HG03108 (cell line): ENCODE measurements around the gene POMT2.

Experiments used
- ATAC-seq: cut with Tn5 transposase; IDR thresholded peaks from one replicate; pipeline ENCODE4 v1.9.1; 2021; ENCODE audit warnings: moderate library complexity; ENCODE audit not compliant: unreplicated experiment

The POMT2 gene

GRCh38 chr14:77242752-77243151 is 77.9 kb downstream of the POMT2 start:
- ATAC-seq = no peak

GRCh38 chr14:77241955-77242354 is 78.7 kb downstream of the POMT2 start:
- ATAC-seq = no peak

- no peak for ATAC-seq
These were observed 80.3 kb downstream of the POMT2 start for GRCh38 chr14:77240336-77240915.

- ATAC-seq = no peak
These were observed 81.3 kb downstream of the POMT2 start for GRCh38 chr14:77239412-77239811.

- ATAC-seq = no peak
These were observed 81.7 kb downstream of the POMT2 start for GRCh38 chr14:77238996-77239395.

GRCh38 chr14:77238356-77238755 is 82.3 kb downstream of the POMT2 start:
- no peak for ATAC-seq

- no peak for ATAC-seq
These were observed 83.9 kb downstream of the POMT2 start for GRCh38 chr14:77236814-77237213.

- ATAC-seq = no peak
These were observed 89.0 kb downstream of the POMT2 start for GRCh38 chr14:77231721-77232120.

- no peak for ATAC-seq
These were observed 89.8 kb downstream of the POMT2 start for GRCh38 chr14:77230914-77231313.

GRCh38 chr14:77228056-77228455 is 92.6 kb downstream of the POMT2 start:
- ATAC-seq = no peak

- ATAC-seq = no peak
These were observed 94.7 kb downstream of the POMT2 start for GRCh38 chr14:77225892-77226557.

- ATAC-seq = no peak
These were observed 95.4 kb downstream of the POMT2 start for GRCh38 chr14:77225254-77225653.
